ENCODE data around the gene EFNA3. TPM values are rescaled to one million over a fixed set of nuclear protein-coding genes. Genes with fewer than 3 reads are reported as not detected.

EFNA3 gene
- polyA plus RNA-seq, 3 donors = 4.8 to 6.5 (median 6.1) TPM

- DNase-seq (ENCODE audit: low read depth in 3 of 3, low spot score in 2 of 3) = no peak
These were observed 33.6 kb upstream of the EFNA3 start for GRCh38 chr1:155044812-155045657.

- no peak for DNase-seq (ENCODE audit: low read depth in 3 of 3, low spot score in 2 of 3)
These were observed 29.9 kb upstream of the EFNA3 start for GRCh38 chr1:155048449-155049334.

GRCh38 chr1:155049651-155050559 lies 28.7 kb upstream of the EFNA3 start:
- no peak for DNase-seq (ENCODE audit: low read depth in 3 of 3, low spot score in 2 of 3)

- no peak for DNase-seq (ENCODE audit: low read depth in 3 of 3, low spot score in 2 of 3)
These were observed 27.9 kb upstream of the EFNA3 start, which contains the start of gene ADAM15 for GRCh38 chr1:155050560-155051341. TSS of gene ADAM15 (plus strand) at chr1:155051316. CDS start at chr1:155051387, 71 bp downstream.

- no peak for DNase-seq (ENCODE audit: low read depth in 3 of 3, low spot score in 2 of 3)
These were observed 27.3 kb upstream of the EFNA3 start for GRCh38 chr1:155051342-155051776.

- DNase-seq (ENCODE audit: low read depth in 3 of 3, low spot score in 2 of 3) = no peak
These were observed 26.7 kb upstream of the EFNA3 start for GRCh38 chr1:155051777-155052398.

GRCh38 chr1:155052439-155053395 lies 25.9 kb upstream of the EFNA3 start:
- no peak for DNase-seq (ENCODE audit: low read depth in 3 of 3, low spot score in 2 of 3)

GRCh38 chr1:155053531-155054105 lies 25.0 kb upstream of the EFNA3 start:
- DNase-seq (ENCODE audit: low read depth in 3 of 3, low spot score in 2 of 3) = no peak

- DNase-seq (ENCODE audit: low read depth in 3 of 3, low spot score in 2 of 3) = no peak
These were observed 21.5 kb upstream of the EFNA3 start for GRCh38 chr1:155057104-155057503.

- no peak for DNase-seq (ENCODE audit: low read depth in 3 of 3, low spot score in 2 of 3)
These were observed 20.8 kb upstream of the EFNA3 start for GRCh38 chr1:155057788-155058211.

GRCh38 chr1:155060736-155061135 lies 17.9 kb upstream of the EFNA3 start:
- no peak for DNase-seq (ENCODE audit: low read depth in 3 of 3, low spot score in 2 of 3)

- DNase-seq (ENCODE audit: low read depth in 3 of 3, low spot score in 2 of 3) = no peak
These were observed 17.1 kb upstream of the EFNA3 start for GRCh38 chr1:155061381-155062150.

- no peak for DNase-seq (ENCODE audit: low read depth in 3 of 3, low spot score in 2 of 3)
These were observed 16.4 kb upstream of the EFNA3 start for GRCh38 chr1:155062151-155062686.

GRCh38 chr1:155062702-155063411 lies 15.8 kb upstream of the EFNA3 start:
- no peak for DNase-seq (ENCODE audit: low read depth in 3 of 3, low spot score in 2 of 3)

- no peak for DNase-seq (ENCODE audit: low read depth in 3 of 3, low spot score in 2 of 3)
These were observed 15.0 kb upstream of the EFNA3 start, which contains the start of gene EFNA4 for GRCh38 chr1:155063550-155064110. TSS of gene EFNA4 (plus strand) at chr1:155063740. CDS start at chr1:155063824, 84 bp downstream.
